Osteocyte (in vitro differentiated cells): ENCODE data around the gene SRCAP. TPM values are rescaled to one million over a fixed set of nuclear protein-coding genes. Genes with fewer than 3 reads are reported as not detected.

ENCODE experiments used
- DNase-seq: peaks from one replicate; pipeline ENCODE4 v3.0.0; 2021; ENCODE audit warnings: mixed read lengths; ENCODE audit not compliant: unreplicated experiment; ENCODE audit errors: extremely low spot score
- H3K27ac Mint-ChIP-seq: one replicate; pipeline ENCODE4 v1.8.0; 2021; ENCODE audit warnings: mild to moderate bottlenecking, mixed read lengths; ENCODE audit not compliant: unreplicated experiment
- H3K27me3 Mint-ChIP-seq: one replicate; pipeline ENCODE4 v1.8.0; 2021; ENCODE audit warnings: mixed read lengths; ENCODE audit not compliant: unreplicated experiment
- H3K36me3 Mint-ChIP-seq: one replicate; pipeline ENCODE4 v1.8.0; 2021; ENCODE audit warnings: mixed read lengths; ENCODE audit not compliant: unreplicated experiment
- H3K4me1 Mint-ChIP-seq: one replicate; pipeline ENCODE4 v1.8.0; 2021; ENCODE audit warnings: mixed read lengths; ENCODE audit not compliant: unreplicated experiment
- H3K4me3 Mint-ChIP-seq: one replicate; pipeline ENCODE4 v1.8.0; 2021; ENCODE audit warnings: mild to moderate bottlenecking, moderate library complexity, mixed read lengths; ENCODE audit not compliant: unreplicated experiment
- H3K9me3 Mint-ChIP-seq: one replicate; pipeline ENCODE4 v1.8.0; 2021; ENCODE audit warnings: mixed read lengths; ENCODE audit not compliant: unreplicated experiment
- total RNA-seq: library from RNA; stranded (reverse); gene quantifications from 2 replicates; pipeline ENCODE4 v1.2.1, GENCODE V29; 2021
- TF ChIP-seq, protein P1 (sequence below): fragments of 200-600 bp; sonication (generic); IDR thresholded peaks from 2 replicates; pipeline ENCODE4 v1.5.0; 2021; ENCODE audit warnings: antibody characterized with exemption, mild to moderate bottlenecking, moderate library complexity

The SRCAP gene
- total RNA-seq, 1 donor from 2014 or later, result 69.2 TPM

DNA sequence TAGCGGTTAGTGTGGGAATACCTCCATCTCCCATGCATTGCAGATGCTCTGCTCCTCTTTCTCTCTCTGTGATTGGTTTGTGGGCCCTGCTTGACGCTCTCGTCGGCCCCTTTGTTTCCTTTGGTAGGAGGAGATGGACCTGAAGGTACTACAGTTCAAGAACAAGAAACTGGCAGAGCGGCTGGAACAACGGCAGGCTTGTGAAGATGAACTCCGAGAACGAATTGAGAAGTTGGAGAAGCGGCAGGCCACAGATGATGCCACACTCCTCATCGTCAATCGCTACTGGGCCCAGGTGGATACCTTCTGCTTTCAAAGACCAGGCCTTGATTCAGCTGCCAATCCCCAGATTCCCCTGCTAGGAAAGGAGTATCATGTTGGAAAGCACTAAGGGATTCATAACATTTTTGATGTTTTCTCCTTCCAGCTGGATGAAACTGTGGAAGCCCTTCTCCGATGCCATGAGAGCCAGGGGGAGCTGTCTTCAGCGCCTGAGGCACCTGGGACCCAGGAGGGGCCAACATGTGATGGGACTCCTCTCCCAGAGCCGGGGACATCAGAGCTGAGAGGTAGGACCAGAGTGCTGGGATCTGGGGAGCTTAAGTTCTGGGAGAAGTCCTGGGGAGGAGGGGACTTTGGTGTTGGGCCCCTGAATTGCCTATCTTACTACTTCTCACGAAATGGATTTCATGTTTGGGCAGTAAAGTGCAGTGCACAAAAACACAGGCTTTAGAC, 64.2 kb downstream of the SRCAP start:
- Mint-ChIP-seq H3K36me3 (peaks cover 28% of the 10 kb centered on the region), H3K4me3 (peak overlapping the region; percentile 86), H3K27ac (peak overlapping the region; percentile 90), H3K9me3 (no peaks in the 10 kb centered on the region), H3K27me3 (no peaks in the 10 kb centered on the region), H3K4me1 (peaks cover 22% of the 10 kb centered on the region)
- no peak for DNase-seq
- TF ChIP-seq, protein P1, sequence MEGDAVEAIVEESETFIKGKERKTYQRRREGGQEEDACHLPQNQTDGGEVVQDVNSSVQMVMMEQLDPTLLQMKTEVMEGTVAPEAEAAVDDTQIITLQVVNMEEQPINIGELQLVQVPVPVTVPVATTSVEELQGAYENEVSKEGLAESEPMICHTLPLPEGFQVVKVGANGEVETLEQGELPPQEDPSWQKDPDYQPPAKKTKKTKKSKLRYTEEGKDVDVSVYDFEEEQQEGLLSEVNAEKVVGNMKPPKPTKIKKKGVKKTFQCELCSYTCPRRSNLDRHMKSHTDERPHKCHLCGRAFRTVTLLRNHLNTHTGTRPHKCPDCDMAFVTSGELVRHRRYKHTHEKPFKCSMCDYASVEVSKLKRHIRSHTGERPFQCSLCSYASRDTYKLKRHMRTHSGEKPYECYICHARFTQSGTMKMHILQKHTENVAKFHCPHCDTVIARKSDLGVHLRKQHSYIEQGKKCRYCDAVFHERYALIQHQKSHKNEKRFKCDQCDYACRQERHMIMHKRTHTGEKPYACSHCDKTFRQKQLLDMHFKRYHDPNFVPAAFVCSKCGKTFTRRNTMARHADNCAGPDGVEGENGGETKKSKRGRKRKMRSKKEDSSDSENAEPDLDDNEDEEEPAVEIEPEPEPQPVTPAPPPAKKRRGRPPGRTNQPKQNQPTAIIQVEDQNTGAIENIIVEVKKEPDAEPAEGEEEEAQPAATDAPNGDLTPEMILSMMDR, result no peak

DNA sequence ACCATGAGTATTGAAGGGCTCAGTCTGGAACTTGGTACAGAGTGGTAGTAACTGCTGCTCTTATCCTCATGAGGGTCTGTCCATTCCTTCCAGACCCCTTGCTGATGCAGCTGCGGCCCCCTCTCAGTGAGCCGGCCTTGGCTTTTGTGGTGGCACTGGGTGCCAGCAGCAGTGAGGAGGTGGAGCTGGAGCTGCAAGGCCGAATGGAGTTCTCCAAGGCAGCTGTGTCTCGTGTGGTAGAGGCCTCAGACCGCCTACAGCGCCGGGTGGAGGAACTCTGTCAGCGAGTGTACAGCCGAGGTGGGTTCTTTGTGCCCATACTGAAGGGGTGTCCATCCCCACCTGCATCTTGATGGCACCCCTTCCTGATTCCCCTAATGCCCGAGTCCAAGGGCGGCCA, 65.1 kb downstream of the SRCAP start:
- H3K36me3 Mint-ChIP-seq, result peaks cover 33% of the 10 kb centered on the region
- TF ChIP-seq, protein P1, result no peak
- H3K9me3 Mint-ChIP-seq, result no peaks in the 10 kb centered on the region
- no peaks in the 10 kb centered on the region for H3K27me3 Mint-ChIP-seq
- no peak for DNase-seq
- no peak overlapping the region for H3K27ac Mint-ChIP-seq
- H3K4me1 Mint-ChIP-seq, result peaks cover 22% of the 10 kb centered on the region
- peak overlapping the region; percentile 52 for H3K4me3 Mint-ChIP-seq

DNA sequence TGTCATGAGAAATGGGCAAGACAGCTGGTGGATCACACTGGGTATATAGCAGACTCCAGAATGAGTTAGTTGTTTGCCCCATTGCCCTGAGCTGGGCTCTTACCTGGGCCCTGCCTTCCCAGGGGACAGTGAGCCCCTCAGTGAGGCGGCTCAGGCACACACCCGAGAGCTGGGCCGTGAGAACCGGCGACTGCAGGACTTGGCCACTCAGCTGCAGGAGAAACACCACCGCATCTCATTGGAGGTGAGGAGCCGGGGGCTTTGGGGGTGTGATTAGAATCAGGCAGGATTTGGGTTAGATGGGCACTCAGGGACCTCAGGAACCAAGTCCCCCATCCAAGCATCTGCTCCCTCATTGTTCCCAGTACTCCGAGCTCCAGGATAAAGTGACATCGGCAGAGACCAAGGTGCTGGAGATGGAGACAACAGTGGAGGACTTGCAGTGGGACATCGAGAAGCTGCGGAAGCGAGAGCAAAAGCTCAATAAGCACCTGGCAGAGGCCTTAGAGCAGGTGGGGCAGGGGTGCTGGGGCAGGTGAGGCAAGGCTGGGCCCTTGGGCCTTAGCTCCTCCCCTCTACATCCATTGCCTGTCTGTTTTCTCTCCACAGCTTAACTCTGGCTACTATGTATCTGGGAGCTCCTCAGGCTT, 66.0 kb downstream of the SRCAP start:
- no peak overlapping the region for H3K27ac Mint-ChIP-seq
- H3K4me1 Mint-ChIP-seq, result peaks cover 22% of the 10 kb centered on the region
- no peaks in the 10 kb centered on the region for H3K9me3 Mint-ChIP-seq
- TF ChIP-seq, protein P1, result no peak
- no peaks in the 10 kb centered on the region for H3K27me3 Mint-ChIP-seq
- H3K4me3 Mint-ChIP-seq, result no peak overlapping the region
- H3K36me3 Mint-ChIP-seq, result peaks cover 37% of the 10 kb centered on the region
- DNase-seq, result no peak

DNA sequence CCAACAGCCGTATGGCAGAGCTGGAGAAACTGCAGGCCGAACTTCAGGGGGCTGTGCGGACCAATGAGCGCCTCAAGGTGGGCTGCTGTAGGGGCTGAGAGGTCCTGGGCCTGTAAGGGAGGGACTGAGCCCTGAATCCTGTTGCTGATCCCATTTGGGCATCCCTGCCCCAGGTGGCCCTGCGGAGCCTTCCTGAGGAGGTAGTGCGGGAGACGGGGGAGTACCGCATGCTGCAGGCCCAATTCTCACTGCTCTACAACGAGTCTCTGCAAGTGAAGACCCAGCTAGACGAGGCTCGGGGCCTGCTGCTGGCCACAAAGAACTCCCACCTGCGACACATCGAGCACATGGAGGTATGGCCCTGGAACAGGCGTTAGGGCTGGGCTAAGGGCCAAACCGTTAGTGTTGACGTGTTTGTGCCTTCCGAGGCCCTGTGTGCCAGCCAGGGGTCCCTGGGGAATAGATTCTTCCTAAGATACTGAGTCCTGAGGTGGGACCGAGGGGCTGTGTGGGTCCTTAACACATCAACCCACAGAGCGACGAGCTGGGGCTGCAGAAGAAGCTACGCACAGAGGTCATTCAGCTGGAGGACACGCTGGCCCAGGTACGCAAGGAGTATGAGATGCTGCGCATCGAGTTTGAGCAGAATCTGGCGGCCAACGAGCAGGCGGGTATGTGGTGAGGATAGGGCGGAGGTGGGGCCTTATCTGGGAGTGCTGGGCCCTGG, 67.4 kb downstream of the SRCAP start:
- Mint-ChIP-seq H3K4me3 (no peak overlapping the region), H3K27ac (no peak overlapping the region), H3K27me3 (no peaks in the 10 kb centered on the region), H3K9me3 (no peaks in the 10 kb centered on the region), H3K4me1 (peaks cover 13% of the 10 kb centered on the region), H3K36me3 (peaks cover 37% of the 10 kb centered on the region)
- TF ChIP-seq, protein P1, result no peak
- no peak for DNase-seq

DNA sequence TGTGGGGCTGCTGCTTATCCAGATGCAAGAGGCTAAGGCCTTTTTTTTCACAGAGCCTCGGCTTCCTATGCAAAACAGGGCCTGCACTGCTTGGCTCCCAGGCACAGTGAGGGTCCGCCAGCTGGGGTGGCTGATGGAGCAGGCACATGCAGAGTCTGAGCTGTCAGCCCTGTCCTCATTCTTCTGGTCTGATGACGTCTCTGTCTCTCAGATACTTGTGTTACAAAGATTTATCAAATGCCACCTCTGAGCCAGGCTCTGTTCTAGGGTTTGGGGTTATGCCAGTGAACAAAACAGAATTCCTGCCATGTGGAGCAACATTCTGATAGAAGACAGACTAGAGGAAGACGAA, 67.9 kb downstream of the SRCAP start:
- Mint-ChIP-seq H3K9me3 (no peaks in the 10 kb centered on the region), H3K27ac (no peak overlapping the region), H3K4me3 (no peak overlapping the region), H3K4me1 (peaks cover 13% of the 10 kb centered on the region), H3K27me3 (no peaks in the 10 kb centered on the region), H3K36me3 (peaks cover 37% of the 10 kb centered on the region)
- DNase-seq, result no peak
- TF ChIP-seq, protein P1, result no peak
